RWPE2 (cell line): ENCODE measurements around the gene C9orf153.

Experiments used
- ATAC-seq: fragments of 200-7000 bp; cut with Tn5 transposase; 3 replicates; pipeline ENCODE4 v1.9.1; 2021; ENCODE audit warnings: low read depth
- DNase-seq: peaks from one replicate; pipeline ENCODE4 v3.0.0-alpha.2; 2020; ENCODE audit warnings: low spot score
- H3K27ac ChIP-seq: fragments of 450-650 bp; 2 replicates; pipeline ENCODE4 v1.5.1; 2017; ENCODE audit warnings: mild to moderate bottlenecking; ENCODE audit not compliant: poor library complexity, severe bottlenecking
- H3K27me3 ChIP-seq: fragments of 250-450 bp; sonication (Bioruptor Pico); 2 replicates; pipeline ENCODE4 v1.5.1; 2021; ENCODE audit warnings: mild to moderate bottlenecking, moderate library complexity; ENCODE audit not compliant: insufficient read depth, poor library complexity, severe bottlenecking
- H3K36me3 ChIP-seq: fragments of 250-450 bp; sonication (Bioruptor Pico); 2 replicates; pipeline ENCODE4 v1.5.1; 2020; ENCODE audit warnings: low read depth, mild to moderate bottlenecking, moderate library complexity
- H3K4me1 ChIP-seq: fragments of 250-450 bp; sonication (Bioruptor Pico); 2 replicates; pipeline ENCODE4 v1.5.1; 2021; ENCODE audit warnings: mild to moderate bottlenecking, moderate library complexity; ENCODE audit not compliant: insufficient read depth, poor library complexity, severe bottlenecking
- H3K4me3 ChIP-seq: fragments of 250-450 bp; sonication (Bioruptor Pico); 2 replicates; pipeline ENCODE4 v1.5.1; 2021; ENCODE audit warnings: mild to moderate bottlenecking, moderate library complexity; ENCODE audit not compliant: severe bottlenecking
- H3K9me3 ChIP-seq: fragments of 250-450 bp; sonication (Bioruptor Pico); 2 replicates; pipeline ENCODE4 v1.5.1; 2021; ENCODE audit warnings: mild to moderate bottlenecking, moderate library complexity; ENCODE audit not compliant: severe bottlenecking
- CTCF ChIP-seq: fragments of 450-650 bp; IDR thresholded peaks from one replicate; pipeline ENCODE4 v1.5.1; 2017; ENCODE audit warnings: mild to moderate bottlenecking, moderate library complexity; ENCODE audit not compliant: poor library complexity, severe bottlenecking

The C9orf153 gene

GRCh38 chr9:86246752-86247161 is 12.7 kb downstream of the C9orf153 start:
- DNase-seq, result no peak
- Histone ChIP-seq H3K36me3 (no peaks in the 10 kb centered on the region), H3K4me1 (no peaks in the 10 kb centered on the region), H3K27ac (no peak overlapping the region), H3K27me3 (no peaks in the 10 kb centered on the region), H3K4me3 (no peak overlapping the region), H3K9me3 (no peaks in the 10 kb centered on the region)
- no peak for ATAC-seq
- TF ChIP-seq CTCF, result no peak

GRCh38 chr9:86242071-86242470 is 17.4 kb downstream of the C9orf153 start:
- H3K27ac ChIP-seq, result no peak overlapping the region
- DNase-seq (no peak), ATAC-seq (no peak)
- TF ChIP-seq CTCF, result no peak
- no peaks in the 10 kb centered on the region for H3K4me1 ChIP-seq
- no peaks in the 10 kb centered on the region for H3K36me3 ChIP-seq
- H3K27me3 ChIP-seq, result no peaks in the 10 kb centered on the region
- H3K4me3 ChIP-seq, result no peak overlapping the region
- H3K9me3 ChIP-seq, result no peaks in the 10 kb centered on the region

- Histone ChIP-seq H3K4me1 (no peaks in the 10 kb centered on the region), H3K27me3 (no peaks in the 10 kb centered on the region), H3K4me3 (no peak overlapping the region), H3K36me3 (no peaks in the 10 kb centered on the region), H3K27ac (no peak overlapping the region), H3K9me3 (no peaks in the 10 kb centered on the region)
- DNase-seq (no peak), ATAC-seq (no peak)
- no peak for TF ChIP-seq CTCF
Observed at GRCh38 chr9:86241216-86241615, 18.2 kb downstream of the C9orf153 start.

- no peaks in the 10 kb centered on the region for H3K4me1 ChIP-seq
- no peaks in the 10 kb centered on the region for H3K27me3 ChIP-seq
- no peak overlapping the region for H3K27ac ChIP-seq
- DNase-seq (no peak), ATAC-seq (no peak)
- no peak overlapping the region for H3K4me3 ChIP-seq
- H3K36me3 ChIP-seq, result no peaks in the 10 kb centered on the region
- no peaks in the 10 kb centered on the region for H3K9me3 ChIP-seq
- peak; percentile 45 for TF ChIP-seq CTCF
Observed at GRCh38 chr9:86238861-86239770, 20.3 kb downstream of the C9orf153 start.

- TF ChIP-seq CTCF, result no peak
- DNase-seq (no peak), ATAC-seq (no peak)
- Histone ChIP-seq H3K27ac (no peak overlapping the region), H3K27me3 (no peaks in the 10 kb centered on the region), H3K4me1 (no peaks in the 10 kb centered on the region), H3K9me3 (no peaks in the 10 kb centered on the region), H3K36me3 (no peaks in the 10 kb centered on the region), H3K4me3 (no peak overlapping the region)
Observed at GRCh38 chr9:86230858-86231257, 28.6 kb downstream of the C9orf153 start.
